Measurements from ENCODE around the gene TBX18. TPM values are rescaled to one million over a fixed set of nuclear protein-coding genes. Genes with fewer than 3 reads are reported as not detected.

Gene TBX18
- total and polyA plus RNA-seq, 9 of the 15 experiments (the other 6 are each of a cell fraction or from before 2014, with no cell fraction given), result 4.0 to 36.1 (median 20.7) TPM

- Histone ChIP-seq H3K27me3 (ENCODE audit: control insufficient read depth in 2 of 2, insufficient read depth in 2 of 2, low read length in 2 of 2) (no peaks in the 10 kb centered on the region; a peak in 1 of 5 replicates), H3K79me2 (ENCODE audit: control insufficient read depth, insufficient read depth, low read length) (no peaks in the 10 kb centered on the region), H3K27ac (ENCODE audit: extremely low read depth, low read depth, low read length) (no peak overlapping the region), H3K4me1 (replicated peaks in 1 of 2; ENCODE audit: control insufficient read depth in 2 of 2, insufficient read depth in 2 of 2, low read length in 2 of 2) (no peaks in the 10 kb centered on the region; a peak in 1 of 5 replicates), H3K4me3 (no peak overlapping the region), H2AFZ (ENCODE audit: low read depth, low read length) (no peak overlapping the region), H3K9me1 (ENCODE audit: control insufficient read depth, insufficient read depth, low read length) (no peaks in the 10 kb centered on the region), H4K20me1 (replicated peaks; ENCODE audit: control insufficient read depth, insufficient read depth, low read length) (no peaks in the 10 kb centered on the region), H3K9ac (ENCODE audit: insufficient read depth in 1 of 2, low read depth in 2 of 2, low read length in 2 of 2) (no peak overlapping the region), H3K4me2 (ENCODE audit: insufficient read depth, low read length) (no peak overlapping the region), H3K9me3 (replicated peaks; ENCODE audit: control insufficient read depth, insufficient read depth, low read depth, low read length) (no peaks in the 10 kb centered on the region), H3K36me3 (ENCODE audit: control insufficient read depth, insufficient read depth, low read length) (no peaks in the 10 kb centered on the region)
- DNase-seq (ENCODE audit: extremely low read depth in 1 of 4, low spot score in 3 of 4), result no peak
- no peak for FAIRE-seq
- POLR2A ChIA-PET, result no interaction called here
- CTCF ChIA-PET (ENCODE audit: low intra/inter-chr PET ratio), result no interaction called here
- no TSS peak for BruUV-seq (replicated peaks)
- TF ChIP-seq CBFA2T3 (IDR thresholded peaks at IDR 0.05), result no peak
- TF ChIP-seq ESRRA (IDR thresholded peaks at IDR 0.05; ENCODE audit: borderline replicate concordance, low read depth), result no peak
- no peak for TF ChIP-seq POU5F1 (IDR thresholded peaks at IDR 0.05; ENCODE audit: borderline replicate concordance, low read depth, low read length, partially characterized antibody)
- no peak for TF ChIP-seq ATF6 (CRISPR knock-in tag; IDR thresholded peaks at IDR 0.05)
- no peak for TF ChIP-seq ZFX (CRISPR knock-in tag; IDR thresholded peaks at IDR 0.05)
- TF ChIP-seq KAT8 (IDR thresholded peaks at IDR 0.05; ENCODE audit: low read depth), result no peak
- TF ChIP-seq CREB3 (tag; conservative IDR thresholded peaks at IDR 0.05; ENCODE audit: low read depth), result no peak
- no peak for TF ChIP-seq CBFA2T2 (conservative IDR thresholded peaks at IDR 0.05)
- TF ChIP-seq LCOR (CRISPR knock-in tag; IDR thresholded peaks at IDR 0.05), result no peak
- no peak for TF ChIP-seq THRA (IDR thresholded peaks at IDR 0.05)
- TF ChIP-seq HDAC1 (IDR thresholded peaks at IDR 0.05), result no peak
- no peak for TF ChIP-seq ELF2 (CRISPR knock-in tag; IDR thresholded peaks at IDR 0.05)
- in situ Hi-C loops (cut with MboI), result no loop called here
- intact Hi-C loops (cut with micrococcal nuclease), result no loop called here
- ATAC-seq, result no peak
- 0% methylated on average over 2 of the region's 2 CpGs for WGBS (ENCODE audit: insufficient coverage, low coverage, missing lambda C conversion rate)
Measured at GRCh38 chr6:84657486-84657885, 106.9 kb downstream of the TBX18 start.
